ENCODE data around the gene ZNF532.

DNA sequence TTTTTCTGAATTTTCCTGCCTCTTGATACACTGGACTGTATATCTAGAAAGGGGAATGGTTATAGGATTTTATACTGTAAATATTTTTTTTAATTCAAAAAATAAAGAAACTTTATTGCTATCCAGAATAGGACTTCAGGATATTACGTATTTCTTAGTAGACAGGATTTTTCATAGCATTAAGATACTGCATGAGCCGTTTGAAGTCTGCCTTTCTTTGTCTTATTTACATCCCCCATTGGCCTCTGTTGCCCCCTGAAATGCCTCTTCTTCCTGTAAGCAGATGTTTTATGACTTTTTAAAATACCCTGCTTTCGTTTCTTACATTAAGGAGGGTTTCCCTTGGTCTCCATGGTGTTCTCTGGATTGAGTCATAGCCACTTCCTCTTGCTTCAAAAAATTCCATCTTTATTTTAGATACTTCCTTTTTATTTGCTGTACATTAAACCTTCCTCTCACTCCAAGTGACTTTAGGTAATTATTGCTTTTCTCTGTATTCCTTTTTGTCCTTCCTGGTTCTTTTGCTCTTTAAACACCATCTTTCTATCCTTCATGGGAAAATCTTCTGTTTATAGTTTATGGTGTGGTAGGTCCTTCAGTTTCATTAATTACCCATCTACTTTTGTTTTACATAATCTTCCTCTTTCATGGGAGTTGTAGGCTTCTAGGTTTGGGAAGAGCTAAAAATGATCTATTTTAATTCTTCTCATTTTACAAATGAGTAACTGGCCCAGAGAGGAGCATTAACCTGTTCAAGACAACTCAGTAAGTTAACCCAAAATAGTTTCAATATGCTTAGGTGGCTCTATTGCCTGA is 72.6 kb downstream of the ZNF532 start:
- no peak for TF ChIP-seq POLR2A (IDR thresholded peaks at IDR 0.05)
- TF ChIP-seq, protein P1, sequence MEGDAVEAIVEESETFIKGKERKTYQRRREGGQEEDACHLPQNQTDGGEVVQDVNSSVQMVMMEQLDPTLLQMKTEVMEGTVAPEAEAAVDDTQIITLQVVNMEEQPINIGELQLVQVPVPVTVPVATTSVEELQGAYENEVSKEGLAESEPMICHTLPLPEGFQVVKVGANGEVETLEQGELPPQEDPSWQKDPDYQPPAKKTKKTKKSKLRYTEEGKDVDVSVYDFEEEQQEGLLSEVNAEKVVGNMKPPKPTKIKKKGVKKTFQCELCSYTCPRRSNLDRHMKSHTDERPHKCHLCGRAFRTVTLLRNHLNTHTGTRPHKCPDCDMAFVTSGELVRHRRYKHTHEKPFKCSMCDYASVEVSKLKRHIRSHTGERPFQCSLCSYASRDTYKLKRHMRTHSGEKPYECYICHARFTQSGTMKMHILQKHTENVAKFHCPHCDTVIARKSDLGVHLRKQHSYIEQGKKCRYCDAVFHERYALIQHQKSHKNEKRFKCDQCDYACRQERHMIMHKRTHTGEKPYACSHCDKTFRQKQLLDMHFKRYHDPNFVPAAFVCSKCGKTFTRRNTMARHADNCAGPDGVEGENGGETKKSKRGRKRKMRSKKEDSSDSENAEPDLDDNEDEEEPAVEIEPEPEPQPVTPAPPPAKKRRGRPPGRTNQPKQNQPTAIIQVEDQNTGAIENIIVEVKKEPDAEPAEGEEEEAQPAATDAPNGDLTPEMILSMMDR (IDR thresholded peaks at IDR 0.05), result no peak

Measured in heart left ventricle (tissue), 13 donors.